Fibroblast of villous mesenchyme (primary cell): Measurements from ENCODE around the gene CYP8B1. TPM values are rescaled to one million over a fixed set of nuclear protein-coding genes. Genes with fewer than 3 reads are reported as not detected.
A peak's percentile ranks its signal among the peaks of the same experiment; 100 is the strongest.
"Not testable (repeated sequence)": the region's sequence is repeated elsewhere in the genome, so short reads cannot be mapped to it uniquely, and the experiment has no call there.

Experiments
- DNase-seq: peaks from one replicate; pipeline ENCODE4 v3.0.0-alpha.2; 2010; ENCODE audit warnings: low read depth
- H3K4me3 ChIP-seq: 2 replicates; pipeline ENCODE4 v1.5.1; 2011; ENCODE audit warnings: low read depth, mild to moderate bottlenecking, low read length
- CTCF ChIP-seq: IDR thresholded peaks from 2 replicates; pipeline ENCODE4 v1.5.1; 2012; ENCODE audit warnings: low read depth, mild to moderate bottlenecking, low read length; ENCODE audit not compliant: insufficient read depth
- total RNA-seq: library from RNA; depleted of rRNA; stranded (reverse); fragments of >200 nt; gene quantifications from 2 replicates; pipeline ENCODE4 v1.2.3, GENCODE V29; 2012

The CYP8B1 gene
- total RNA-seq, 1 donor, result not detected

DNA sequence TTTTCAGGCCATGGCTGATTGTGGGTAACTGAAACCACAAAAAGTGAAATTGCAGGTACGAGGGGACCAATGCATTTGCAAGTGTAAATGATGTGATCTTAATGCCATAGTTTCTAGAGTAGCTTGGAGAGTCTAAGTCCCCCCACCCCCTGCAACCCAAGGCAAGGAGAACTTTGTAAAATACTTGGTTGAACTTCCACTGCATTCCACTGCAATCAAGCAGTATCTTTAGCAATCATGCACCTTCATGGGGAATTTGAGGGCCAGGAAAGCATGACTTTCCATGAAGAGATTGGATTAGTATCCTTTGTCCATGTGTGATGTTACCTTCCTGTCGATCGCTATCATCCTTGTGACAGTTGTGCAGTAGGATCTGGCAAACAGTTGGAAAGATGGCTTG, 11.4 kb upstream of the CYP8B1 start:
- no peak overlapping the region for H3K4me3 ChIP-seq
- no peak for TF ChIP-seq CTCF
- DNase-seq, result no peak

- no peak for TF ChIP-seq CTCF
- no peak for DNase-seq
- no peak overlapping the region for H3K4me3 ChIP-seq
These were observed 10.7 kb upstream of the CYP8B1 start for GRCh38 chr3:42886294-42886822.

- DNase-seq, result no peak
- TF ChIP-seq CTCF, result no peak
- H3K4me3 ChIP-seq, result no peak overlapping the region
These were observed 8.6 kb upstream of the CYP8B1 start for GRCh38 chr3:42884324-42884723.

GRCh38 chr3:42883251-42883930, 7.7 kb upstream of the CYP8B1 start:
- DNase-seq, H3K4me3 ChIP-seq: not testable (repeated sequence)

DNA sequence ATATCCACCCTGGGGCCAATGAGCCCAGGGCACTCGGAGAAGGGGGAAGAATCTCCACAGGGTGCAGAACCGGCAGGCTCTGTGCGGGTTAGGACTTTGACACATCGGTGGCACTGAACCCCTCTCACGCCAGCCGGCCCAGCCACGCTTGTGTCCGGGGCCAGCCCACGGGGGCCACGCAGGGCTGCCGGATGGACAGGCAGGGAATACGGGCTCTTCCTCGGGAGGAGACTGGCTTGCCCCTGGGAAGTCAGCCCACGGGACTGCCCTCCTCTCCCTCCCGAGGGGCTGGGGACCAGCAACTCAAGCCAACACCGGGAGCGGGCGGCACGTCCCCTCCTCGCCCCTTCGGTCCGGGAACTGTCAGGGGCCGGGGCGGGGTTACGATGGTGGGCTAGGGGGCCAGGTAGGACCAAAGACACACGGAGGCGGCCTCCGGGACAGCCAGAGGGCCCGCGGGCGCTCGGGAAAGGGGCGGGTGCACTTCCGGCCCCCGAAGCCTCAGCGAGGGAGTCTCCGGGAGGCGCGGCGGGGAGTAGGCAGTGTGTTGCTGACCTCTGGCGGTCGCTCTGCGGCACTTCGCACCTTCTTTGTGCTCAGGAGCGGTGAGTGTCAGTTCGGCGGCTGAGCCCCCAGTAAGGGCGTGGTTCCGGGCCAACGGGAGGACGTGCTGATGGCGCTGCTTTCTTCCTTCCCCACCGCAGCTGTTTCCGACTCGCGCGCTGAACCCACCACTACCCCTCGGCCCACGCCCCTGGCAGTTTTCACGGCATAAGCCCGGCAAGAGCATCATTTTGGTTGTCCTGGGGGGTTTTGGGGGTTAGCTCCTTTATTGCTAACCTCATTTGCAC, 5.1 kb upstream of the CYP8B1 start:
- peak; percentile 70 for DNase-seq
- peak; percentile 90 for TF ChIP-seq CTCF
- H3K4me3 ChIP-seq, result peak overlapping the region; percentile 65

DNA sequence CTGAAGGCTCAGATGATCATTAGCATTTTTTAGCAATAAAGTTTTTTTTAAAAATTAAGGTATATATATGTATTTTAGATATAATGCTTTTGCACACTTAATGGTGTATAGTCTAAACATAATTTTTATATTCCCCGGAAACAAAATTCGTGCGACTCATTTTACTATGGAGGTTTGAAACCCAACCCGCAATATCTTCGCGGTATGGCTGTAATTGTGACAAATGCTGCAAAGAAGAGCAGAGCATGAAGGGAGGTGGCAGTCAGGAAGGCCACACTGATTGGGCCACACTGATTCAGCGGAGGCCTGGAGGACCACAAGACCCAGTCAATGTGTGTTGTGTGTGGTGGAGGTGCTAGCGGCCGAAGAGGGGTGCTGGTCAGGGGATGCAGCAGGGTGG, 4.5 kb upstream of the CYP8B1 start:
- H3K4me3 ChIP-seq, result peak overlapping the region; percentile 65
- no peak for TF ChIP-seq CTCF

GRCh38 chr3:42877881-42878280, 2.2 kb upstream of the CYP8B1 start:
- DNase-seq, result no peak
- H3K4me3 ChIP-seq, result no peak overlapping the region
- no peak for TF ChIP-seq CTCF

More for the DNA sequence above, 4.5 kb upstream of the CYP8B1 start:
- DNase-seq, result no peak
